ENCODE measurements around the gene FOXO6. TPM values are rescaled to one million over a fixed set of nuclear protein-coding genes. Genes with fewer than 3 reads are reported as not detected.
A peak's percentile ranks its signal among the peaks of the same experiment; 100 is the strongest.

The FOXO6 gene
- total and polyA plus RNA-seq, 2 donors (not counting 1 experiment from before 2014, with no cell fraction given), result under 0.01 TPM; not detected in 1

GRCh38 chr1:41370225-41370624, 9.0 kb downstream of the FOXO6 start:
- Histone ChIP-seq H2AFZ (ENCODE audit: low read length) (no peak overlapping the region), H3K79me2 (ENCODE audit: control insufficient read depth, insufficient read depth, low read length) (no peaks in the 10 kb centered on the region), H3K36me3 (ENCODE audit: control insufficient read depth, insufficient read depth, low read length) (no peaks in the 10 kb centered on the region), H3K27ac (ENCODE audit: insufficient read depth, low read length) (no peak overlapping the region), H3K9ac (ENCODE audit: insufficient read depth, low read length) (no peak overlapping the region), H3K9me3 (ENCODE audit: control insufficient read depth, insufficient read depth, low read depth, low read length) (no peaks in the 10 kb centered on the region), H3K4me3 (replicated peaks in 1 of 4; ENCODE audit: control extremely low read depth in 1 of 4, insufficient read depth in 1 of 4, low read depth in 3 of 4, low read length in 4 of 4) (no peak overlapping the region), H4K20me1 (ENCODE audit: control insufficient read depth, extremely low read depth, insufficient read depth, low read length) (no peaks in the 10 kb centered on the region), H3K27me3 (ENCODE audit: control insufficient read depth, insufficient read depth, low read length) (peaks cover 26% of the 10 kb centered on the region), H3K4me1 (ENCODE audit: control insufficient read depth, extremely low read depth, insufficient read depth, low read length) (no peaks in the 10 kb centered on the region), H3K4me2 (ENCODE audit: extremely low read depth, insufficient read depth, low read length) (no peak overlapping the region)
- TF ChIP-seq CTCF (conservative IDR thresholded peaks at IDR 0.05 in 1 of 2, IDR thresholded peaks at IDR 0.05 in 1 of 2; ENCODE audit: low read depth in 1 of 2, low read length in 2 of 2) (no peak), EZH2 (IDR thresholded peaks at IDR 0.05; ENCODE audit: low read length, missing control alignments) (no peak)
- no peak for DNase-seq (ENCODE audit: low read depth in 2 of 2)

- Histone ChIP-seq H2AFZ (ENCODE audit: low read length) (no peak overlapping the region), H3K79me2 (ENCODE audit: control insufficient read depth, insufficient read depth, low read length) (no peaks in the 10 kb centered on the region), H3K4me2 (ENCODE audit: extremely low read depth, insufficient read depth, low read length) (no peak overlapping the region), H3K4me1 (ENCODE audit: control insufficient read depth, extremely low read depth, insufficient read depth, low read length) (no peaks in the 10 kb centered on the region), H3K27me3 (ENCODE audit: control insufficient read depth, insufficient read depth, low read length) (peaks cover 24% of the 10 kb centered on the region), H3K36me3 (ENCODE audit: control insufficient read depth, insufficient read depth, low read length) (no peaks in the 10 kb centered on the region), H3K27ac (ENCODE audit: insufficient read depth, low read length) (no peak overlapping the region), H3K4me3 (replicated peaks in 1 of 4; ENCODE audit: control extremely low read depth in 1 of 4, insufficient read depth in 1 of 4, low read depth in 3 of 4, low read length in 4 of 4) (no peak overlapping the region), H3K9me3 (ENCODE audit: control insufficient read depth, insufficient read depth, low read depth, low read length) (no peaks in the 10 kb centered on the region), H4K20me1 (ENCODE audit: control insufficient read depth, extremely low read depth, insufficient read depth, low read length) (no peaks in the 10 kb centered on the region), H3K9ac (ENCODE audit: insufficient read depth, low read length) (no peak overlapping the region)
- TF ChIP-seq EZH2 (IDR thresholded peaks at IDR 0.05; ENCODE audit: low read length, missing control alignments), result no peak
- TF ChIP-seq CTCF (conservative IDR thresholded peaks at IDR 0.05 in 1 of 2, IDR thresholded peaks at IDR 0.05 in 1 of 2; ENCODE audit: low read depth in 1 of 2, low read length in 2 of 2), result no peak
- no peak for DNase-seq (ENCODE audit: low read depth in 2 of 2)
These were observed 9.7 kb downstream of the FOXO6 start for GRCh38 chr1:41370756-41371420.

GRCh38 chr1:41371630-41372599, 10.7 kb downstream of the FOXO6 start:
- TF ChIP-seq CTCF (conservative IDR thresholded peaks at IDR 0.05 in 1 of 2, IDR thresholded peaks at IDR 0.05 in 1 of 2; ENCODE audit: low read depth in 1 of 2, low read length in 2 of 2) (no peak), EZH2 (IDR thresholded peaks at IDR 0.05; ENCODE audit: low read length, missing control alignments) (no peak)

More at GRCh38 chr1:41371630-41372599, 10.7 kb downstream of the FOXO6 start:
- Histone ChIP-seq H3K36me3 (ENCODE audit: control insufficient read depth, insufficient read depth, low read length) (no peaks in the 10 kb centered on the region), H3K9ac (ENCODE audit: insufficient read depth, low read length) (no peak overlapping the region), H3K27ac (ENCODE audit: insufficient read depth, low read length) (no peak overlapping the region), H4K20me1 (ENCODE audit: control insufficient read depth, extremely low read depth, insufficient read depth, low read length) (no peaks in the 10 kb centered on the region), H3K4me2 (ENCODE audit: extremely low read depth, insufficient read depth, low read length) (no peak overlapping the region), H2AFZ (ENCODE audit: low read length) (no peak overlapping the region), H3K4me1 (ENCODE audit: control insufficient read depth, extremely low read depth, insufficient read depth, low read length) (no peaks in the 10 kb centered on the region), H3K9me3 (ENCODE audit: control insufficient read depth, insufficient read depth, low read depth, low read length) (no peaks in the 10 kb centered on the region), H3K27me3 (ENCODE audit: control insufficient read depth, insufficient read depth, low read length) (peaks cover 18% of the 10 kb centered on the region), H3K79me2 (ENCODE audit: control insufficient read depth, insufficient read depth, low read length) (no peaks in the 10 kb centered on the region), H3K4me3 (replicated peaks in 1 of 4; ENCODE audit: control extremely low read depth in 1 of 4, insufficient read depth in 1 of 4, low read depth in 3 of 4, low read length in 4 of 4) (no peak overlapping the region)
- DNase-seq (ENCODE audit: low read depth in 2 of 2), result peak in 1 of 2 donors; percentile 28

Measured in fibroblast of lung (primary cell).